Trophoblast cell (in vitro differentiated cells and primary cell): ENCODE measurements around the gene PLXND1.

Source experiments
- DNase-seq, 2 donors: peaks; one replicate each; pipeline ENCODE4 v3.0.0-alpha.2; 2016
- H2AFZ ChIP-seq: 2 replicates; pipeline ENCODE4 v1.6.1; 2013; ENCODE audit warnings: low read length, moderate library complexity, mild to moderate bottlenecking; ENCODE audit not compliant: insufficient read depth, poor library complexity
- H2AK5ac ChIP-seq: 2 replicates; pipeline ENCODE4 v1.6.1; 2013; ENCODE audit warnings: mild to moderate bottlenecking, low read length
- H2BK120ac ChIP-seq: 2 replicates; pipeline ENCODE4 v1.6.1; 2013; ENCODE audit warnings: low read length, mild to moderate bottlenecking, moderate library complexity; ENCODE audit not compliant: insufficient read depth, poor library complexity
- H2BK12ac ChIP-seq: 2 replicates; pipeline ENCODE4 v1.6.1; 2013; ENCODE audit warnings: mild to moderate bottlenecking, low read length, moderate library complexity
- H2BK5ac ChIP-seq: 2 replicates; pipeline ENCODE4 v1.6.1; 2013; ENCODE audit warnings: low read length, low read depth, moderate library complexity, mild to moderate bottlenecking; ENCODE audit not compliant: poor library complexity
- H3K14ac ChIP-seq: 2 replicates; pipeline ENCODE4 v1.6.1; 2013; ENCODE audit warnings: mild to moderate bottlenecking, low read length
- H3K18ac ChIP-seq: 2 replicates; pipeline ENCODE4 v1.6.1; 2013; ENCODE audit warnings: mild to moderate bottlenecking, low read length
- H3K23ac ChIP-seq: 2 replicates; pipeline ENCODE4 v1.6.1; 2013; ENCODE audit warnings: low read length
- H3K27ac ChIP-seq: 2 replicates; pipeline ENCODE4 v1.5.1; 2013; ENCODE audit warnings: low read depth, mild to moderate bottlenecking, inconsistent platforms, low read length, moderate library complexity
- H3K27me3 ChIP-seq: 2 replicates; pipeline ENCODE4 v1.6.1; 2013; ENCODE audit warnings: inconsistent platforms, mild to moderate bottlenecking, low read length, moderate library complexity; ENCODE audit not compliant: insufficient read depth
- H3K36me3 ChIP-seq, 2 experiments: 1 replicate in 1 of 2; 2 replicates in 1 of 2; pipeline ENCODE4 v1.6.1; 2013; ENCODE audit warnings: low read length in 2 of 2, mild to moderate bottlenecking in 2 of 2, moderate library complexity in 1 of 2; ENCODE audit not compliant: insufficient read depth in 2 of 2, control insufficient read depth in 1 of 2
- H3K4ac ChIP-seq: 2 replicates; pipeline ENCODE4 v1.6.1; 2013; ENCODE audit warnings: low read depth, mild to moderate bottlenecking, low read length, moderate library complexity
- H3K4me1 ChIP-seq, 2 experiments: 1 replicate in 1 of 2; 2 replicates in 1 of 2; pipeline ENCODE4 v1.6.1; 2013; ENCODE audit warnings: low read length in 2 of 2, mild to moderate bottlenecking in 2 of 2, moderate library complexity in 1 of 2; ENCODE audit not compliant: insufficient read depth in 2 of 2, control insufficient read depth in 1 of 2
- H3K4me2 ChIP-seq: 2 replicates; pipeline ENCODE4 v1.6.1; 2013; ENCODE audit warnings: inconsistent platforms, mild to moderate bottlenecking, low read length, moderate library complexity
- H3K4me3 ChIP-seq: 2 replicates; pipeline ENCODE4 v1.5.1; 2013; ENCODE audit warnings: mild to moderate bottlenecking, low read depth, low read length, inconsistent platforms
- H3K79me1 ChIP-seq: one replicate; pipeline ENCODE4 v1.6.1; 2013; ENCODE audit warnings: low read length
- H3K79me2 ChIP-seq: 2 replicates; pipeline ENCODE4 v1.6.1; 2013; ENCODE audit warnings: low read length, mild to moderate bottlenecking; ENCODE audit not compliant: control insufficient read depth, insufficient read depth, poor library complexity
- H3K9ac ChIP-seq: 2 replicates; pipeline ENCODE4 v1.6.1; 2013; ENCODE audit warnings: mild to moderate bottlenecking, low read length
- H3K9me3 ChIP-seq: 2 replicates; pipeline ENCODE4 v1.6.1; 2013; ENCODE audit warnings: low read depth, mild to moderate bottlenecking, control low read depth, inconsistent platforms, low read length; ENCODE audit not compliant: insufficient read depth
- H4K12ac ChIP-seq: 2 replicates; pipeline ENCODE4 v1.6.1; 2013; ENCODE audit warnings: low read depth, mild to moderate bottlenecking, low read length, moderate library complexity
- H4K8ac ChIP-seq: 2 replicates; pipeline ENCODE4 v1.6.1; 2013; ENCODE audit warnings: low read depth, mild to moderate bottlenecking, low read length, moderate library complexity
- H4K91ac ChIP-seq: one replicate; pipeline ENCODE4 v1.6.1; 2013; ENCODE audit warnings: low read depth, mild to moderate bottlenecking, low read length, moderate library complexity
- WGBS: extraction: QIAGEN DNeasy Blood & Tissue Kit; methylation state at CpG from one replicate; pipeline ENCODE4 v1.1.7; 2013; ENCODE audit warnings: missing lambda C conversion rate; ENCODE audit not compliant: insufficient read length, insufficient coverage; ENCODE audit errors: extremely low coverage; 5-methylcytosine and 5-hydroxymethylcytosine counted together

Gene PLXND1

GRCh38 chr3:129559565-129560079, 46.9 kb downstream of the PLXND1 start:
- Histone ChIP-seq H3K4ac (no peak overlapping the region), H3K4me2 (no peak overlapping the region), H3K18ac (peak overlapping the region; percentile 11), H2BK5ac (no peak overlapping the region), H2AK5ac (no peak overlapping the region), H3K36me3 (peaks cover 85 to 89% of the 10 kb centered on the region in 2 experiments), H3K4me3 (no peak overlapping the region), H3K23ac (no peak overlapping the region), H4K12ac (no peak overlapping the region), H3K14ac (no peak overlapping the region), H2BK120ac (peak overlapping the region; percentile 28), H3K27me3 (no peaks in the 10 kb centered on the region), H2BK12ac (peak overlapping the region; percentile 14), H4K8ac (no peak overlapping the region), H3K79me1 (peaks cover 5% of the 10 kb centered on the region), H3K9ac (no peak overlapping the region), H3K79me2 (no peaks in the 10 kb centered on the region), H3K9me3 (no peaks in the 10 kb centered on the region), H3K27ac (no peak overlapping the region), H4K91ac (no peak overlapping the region), H2AFZ (no peak overlapping the region), H3K4me1 (peaks cover 5 to 20% of the 10 kb centered on the region in 2 experiments)
- no peak for DNase-seq
- no CpG with 5 or more reads among the region's 20 CpGs for WGBS

- H3K9ac ChIP-seq: no peak overlapping the region
- WGBS: no CpG with 5 or more reads among the region's 11 CpGs
- H4K8ac ChIP-seq: no peak overlapping the region
- no peak overlapping the region for H3K4me2 ChIP-seq
- H3K27ac ChIP-seq: no peak overlapping the region
- H2BK120ac ChIP-seq: no peak overlapping the region
- no peaks in the 10 kb centered on the region for H3K27me3 ChIP-seq
- peak overlapping the region; percentile 7 for H2BK12ac ChIP-seq
- H4K12ac ChIP-seq: no peak overlapping the region
- H3K18ac ChIP-seq: no peak overlapping the region
- H3K23ac ChIP-seq: no peak overlapping the region
- peaks cover 83 to 85% of the 10 kb centered on the region in 2 experiments for H3K36me3 ChIP-seq
- H2AFZ ChIP-seq: no peak overlapping the region
- no peak overlapping the region for H3K4me3 ChIP-seq
- no peaks in the 10 kb centered on the region for H3K79me2 ChIP-seq
- no peak overlapping the region for H2BK5ac ChIP-seq
- H3K79me1 ChIP-seq: peaks cover 2% of the 10 kb centered on the region
- peak overlapping the region; percentile 0 for H4K91ac ChIP-seq
- peaks cover 3 to 17% of the 10 kb centered on the region in 2 experiments for H3K4me1 ChIP-seq
- H2AK5ac ChIP-seq: no peak overlapping the region
- no peak for DNase-seq
- H3K9me3 ChIP-seq: no peaks in the 10 kb centered on the region
- no peak overlapping the region for H3K14ac ChIP-seq
- H3K4ac ChIP-seq: no peak overlapping the region
Observed at GRCh38 chr3:129558772-129559564, 47.5 kb downstream of the PLXND1 start.

GRCh38 chr3:129558081-129558771, 48.2 kb downstream of the PLXND1 start:
- no peaks in the 10 kb centered on the region for H3K79me2 ChIP-seq
- no peak overlapping the region for H4K12ac ChIP-seq
- H3K4me2 ChIP-seq: no peak overlapping the region
- H2BK5ac ChIP-seq: no peak overlapping the region
- H3K4me1 ChIP-seq: peaks cover 3 to 17% of the 10 kb centered on the region in 2 experiments
- H3K14ac ChIP-seq: no peak overlapping the region
- no peak overlapping the region for H4K8ac ChIP-seq
- no peak overlapping the region for H2AFZ ChIP-seq
- peak overlapping the region; percentile 0 for H4K91ac ChIP-seq
- no peak overlapping the region for H3K23ac ChIP-seq
- WGBS: no CpG with 5 or more reads among the region's 15 CpGs
- H3K27me3 ChIP-seq: no peaks in the 10 kb centered on the region
- H3K9me3 ChIP-seq: no peaks in the 10 kb centered on the region
- H3K36me3 ChIP-seq: peaks cover 77 to 78% of the 10 kb centered on the region in 2 experiments
- H3K18ac ChIP-seq: no peak overlapping the region
- no peak overlapping the region for H3K9ac ChIP-seq
- no peak for DNase-seq
- H2AK5ac ChIP-seq: no peak overlapping the region
- H2BK12ac ChIP-seq: no peak overlapping the region
- peaks cover 2% of the 10 kb centered on the region for H3K79me1 ChIP-seq
- H2BK120ac ChIP-seq: no peak overlapping the region
- no peak overlapping the region for H3K4ac ChIP-seq
- no peak overlapping the region for H3K4me3 ChIP-seq
- H3K27ac ChIP-seq: no peak overlapping the region

- no CpG with 5 or more reads among the region's 11 CpGs for WGBS
- Histone ChIP-seq H3K9me3 (no peaks in the 10 kb centered on the region), H3K4me3 (no peak overlapping the region), H3K27ac (no peak overlapping the region), H3K18ac (no peak overlapping the region), H2BK120ac (no peak overlapping the region), H3K9ac (no peak overlapping the region), H4K8ac (no peak overlapping the region), H2BK5ac (no peak overlapping the region), H3K14ac (no peak overlapping the region), H4K91ac (no peak overlapping the region), H3K36me3 (peaks cover 70 to 71% of the 10 kb centered on the region in 2 experiments), H2AK5ac (no peak overlapping the region), H3K27me3 (no peaks in the 10 kb centered on the region), H3K79me1 (peaks cover 2% of the 10 kb centered on the region), H2BK12ac (no peak overlapping the region), H3K4me1 (peaks cover 3 to 17% of the 10 kb centered on the region in 2 experiments), H3K79me2 (no peaks in the 10 kb centered on the region), H3K4ac (no peak overlapping the region), H2AFZ (no peak overlapping the region), H4K12ac (no peak overlapping the region), H3K23ac (no peak overlapping the region), H3K4me2 (no peak overlapping the region)
- DNase-seq: no peak
Observed at GRCh38 chr3:129557548-129557894, 49.0 kb downstream of the PLXND1 start.
